Kidney (tissue), 14 donors: ENCODE data around the gene ABCA4. TPM values are rescaled to one million over a fixed set of nuclear protein-coding genes. Genes with fewer than 3 reads are reported as not detected.

Experiments used
- DNase-seq, 5 donors: peaks; one replicate each; pipeline ENCODE4 v3.0.0-alpha.2; 2013 to 2020
- FAIRE-seq: peaks from 2 replicates; lab custom pipeline; 2012; peaks lifted over from hg19 to GRCh38; lab: Jason Lieb, UNC
- H3K27ac ChIP-seq, 2 donors: one replicate each; pipeline ENCODE4 v1.7.0; 2013; ENCODE audit warnings: low read depth in 2 of 2, low read length in 2 of 2, inconsistent platforms in 1 of 2
- H3K27me3 ChIP-seq: one replicate; pipeline ENCODE4 v1.7.1; 2013; ENCODE audit warnings: low read length, inconsistent platforms; ENCODE audit not compliant: control insufficient read depth, insufficient read depth
- H3K36me3 ChIP-seq, 3 donors: one replicate each; pipeline versions ENCODE4 v1.7.0 to v1.7.1; 2013; ENCODE audit warnings: low read length in 3 of 3, control low read depth in 1 of 3, inconsistent platforms in 1 of 3; ENCODE audit not compliant: insufficient read depth in 3 of 3, control insufficient read depth in 2 of 3
- H3K4me1 ChIP-seq, 3 donors: one replicate each; pipeline versions ENCODE4 v1.7.0 to v1.7.1; 2013; ENCODE audit warnings: low read length in 3 of 3, inconsistent platforms in 1 of 3, low read depth in 1 of 3; ENCODE audit not compliant: control insufficient read depth in 2 of 3, insufficient read depth in 2 of 3
- H3K4me3 ChIP-seq, 3 donors: one replicate each; pipeline versions ENCODE4 v1.7.0 to v1.8.1; 2013; ENCODE audit warnings: low read length in 3 of 3, control low read depth in 1 of 3, inconsistent platforms in 1 of 3
- H3K9ac ChIP-seq, 3 donors: one replicate each; pipeline versions ENCODE4 v1.7.0 to v1.7.1; 2013; ENCODE audit warnings: low read length in 3 of 3, control low read depth in 1 of 3, inconsistent platforms in 1 of 3
- H3K9me3 ChIP-seq, 3 donors: one replicate each; pipeline versions ENCODE4 v1.7.0 to v1.7.1; 2013; ENCODE audit warnings: low read length in 3 of 3, control low read depth in 1 of 3, inconsistent platforms in 1 of 3; ENCODE audit not compliant: control insufficient read depth in 2 of 3, insufficient read depth in 1 of 3
- CTCF ChIP-seq: IDR thresholded peaks from 3 replicates; pipeline ENCODE4 v1.5.1; 2012; ENCODE audit warnings: mild to moderate bottlenecking, moderate library complexity, borderline replicate concordance; ENCODE audit not compliant: insufficient read depth; ENCODE audit errors: extremely low read depth
- intact Hi-C: fragments of 100-400 bp; cut with DNase I; formaldehyde crosslinking; loops from one replicate; pipeline ENCODE4 v1.11.1; 2022
- polyA plus RNA-seq: library from polyadenylated mRNA; stranded (reverse); fragments of 350-450 nt; fragmentation: Illumina TruSeq; extraction: RNeasy Lipid Tissue Mini Kit (QIAGEN cat#74804); gene quantifications from one replicate; pipeline ENCODE4 v1.2.3, GENCODE V29; 2014; ENCODE audit warnings: low read depth, low replicate concordance; ENCODE audit not compliant: insufficient read depth
- total RNA-seq: library from RNA; stranded (reverse); fragmentation: NEBNext Ultra II Directional; extraction: Animal tissue kit (Norgen Biotek cat#: 25700); gene quantifications from one replicate; pipeline ENCODE4 v1.2.1, GENCODE V29; 2021
- donor health status: control.
- donor health status: control.
- donor health status: control.
- donor health status: control.
- donor health status: control.
- donor health status: DM: yes; HTN: yes; CAD: no.
- donor health status: Normal renal cell carcinoma (clear cell type).

ABCA4 gene
- total and polyA plus RNA-seq, 2 donors from 2014 or later = 1.5 to 2.1 TPM

GRCh38 chr1:94056996-94057395 lies 64.0 kb downstream of the ABCA4 start:
- no peaks in the 10 kb centered on the region for H3K9me3 ChIP-seq
- H3K27me3 ChIP-seq = no peaks in the 10 kb centered on the region
- H3K4me1 ChIP-seq = peaks cover 0 to 5% (median 5%) of the 10 kb centered on the region in 3 donors
- H3K27ac ChIP-seq = no peak overlapping the region
- no peak overlapping the region for H3K9ac ChIP-seq
- DNase-seq = no peak
- no peak for TF ChIP-seq CTCF
- no peaks in the 10 kb centered on the region for H3K36me3 ChIP-seq
- intact Hi-C loops = no loop called here
- no peak for FAIRE-seq
- H3K4me3 ChIP-seq = no peak overlapping the region

- Histone ChIP-seq H3K27me3 (no peaks in the 10 kb centered on the region), H3K36me3 (no peaks in the 10 kb centered on the region), H3K4me1 (peaks cover 0 to 3% (median 0%) of the 10 kb centered on the region in 3 donors), H3K4me3 (no peak overlapping the region), H3K9ac (no peak overlapping the region), H3K9me3 (no peaks in the 10 kb centered on the region), H3K27ac (no peak overlapping the region)
- FAIRE-seq = no peak
- DNase-seq = no peak
- intact Hi-C loops = no loop called here
- TF ChIP-seq CTCF = no peak
Observed at GRCh38 chr1:94056171-94056570, 64.8 kb downstream of the ABCA4 start.

GRCh38 chr1:94055459-94056122 lies 65.4 kb downstream of the ABCA4 start:
- FAIRE-seq = no peak
- no peak overlapping the region for H3K4me3 ChIP-seq
- TF ChIP-seq CTCF = no peak
- H3K27ac ChIP-seq = no peak overlapping the region
- H3K27me3 ChIP-seq = no peaks in the 10 kb centered on the region
- no peaks in the 10 kb centered on the region for H3K9me3 ChIP-seq
- no peak for DNase-seq
- H3K9ac ChIP-seq = no peak overlapping the region
- H3K36me3 ChIP-seq = no peaks in the 10 kb centered on the region
- peaks cover 0 to 3% (median 0%) of the 10 kb centered on the region in 3 donors for H3K4me1 ChIP-seq
- intact Hi-C loops = no loop called here
